ENCODE measurements around the gene CRLF1.

Gene CRLF1

GRCh38 chr19:18566953-18567352 is 39.6 kb downstream of the CRLF1 start:
- DNase-seq (ENCODE audit: low read depth, low spot score): no peak
- H3K27ac ChIP-seq: no peak overlapping the region

DNA sequence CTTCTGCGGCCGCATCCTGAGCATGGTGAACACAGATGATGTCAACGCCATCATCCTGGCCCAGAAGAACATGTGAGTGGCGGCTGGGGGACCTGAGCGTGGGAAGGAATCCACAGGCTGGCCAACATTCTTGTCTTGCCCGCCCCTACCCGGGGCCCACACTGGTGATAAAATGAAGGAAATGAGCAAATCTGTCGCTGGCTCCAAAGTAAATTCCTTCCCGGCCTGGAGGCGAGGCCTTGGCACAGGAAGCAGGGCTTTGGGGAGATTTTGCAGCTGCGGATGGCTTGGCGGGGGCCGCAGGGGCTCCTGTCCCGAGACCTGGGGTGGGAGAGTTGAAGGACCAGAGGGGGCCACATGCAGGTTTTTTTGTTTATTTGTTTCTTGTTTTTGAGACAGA is 44.5 kb downstream of the CRLF1 start:
- H3K27ac ChIP-seq: no peak overlapping the region
- DNase-seq (ENCODE audit: low read depth, low spot score): no peak

DNA sequence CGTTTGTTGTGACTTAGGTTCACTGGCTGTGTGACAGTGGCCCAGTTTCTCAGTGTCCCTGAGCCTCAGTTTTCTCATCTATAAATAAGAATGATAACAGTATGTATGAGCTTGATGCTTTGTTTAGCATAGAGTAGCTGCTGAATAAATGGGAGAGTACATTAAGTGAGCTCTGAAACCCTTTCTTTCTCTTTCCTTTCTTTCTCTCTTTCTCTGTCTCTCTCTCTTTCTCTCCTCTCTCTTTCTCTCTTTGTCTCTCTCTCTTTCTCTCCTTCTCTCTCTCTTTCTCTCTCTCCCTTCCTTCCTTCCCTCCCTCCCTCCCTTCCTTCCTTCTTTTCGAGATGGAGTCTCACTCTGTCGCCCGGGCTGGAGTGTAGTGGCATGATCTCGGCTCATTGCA is 46.9 kb downstream of the CRLF1 start:
- DNase-seq (ENCODE audit: low read depth, low spot score): no peak
- H3K27ac ChIP-seq: no peak overlapping the region

DNA sequence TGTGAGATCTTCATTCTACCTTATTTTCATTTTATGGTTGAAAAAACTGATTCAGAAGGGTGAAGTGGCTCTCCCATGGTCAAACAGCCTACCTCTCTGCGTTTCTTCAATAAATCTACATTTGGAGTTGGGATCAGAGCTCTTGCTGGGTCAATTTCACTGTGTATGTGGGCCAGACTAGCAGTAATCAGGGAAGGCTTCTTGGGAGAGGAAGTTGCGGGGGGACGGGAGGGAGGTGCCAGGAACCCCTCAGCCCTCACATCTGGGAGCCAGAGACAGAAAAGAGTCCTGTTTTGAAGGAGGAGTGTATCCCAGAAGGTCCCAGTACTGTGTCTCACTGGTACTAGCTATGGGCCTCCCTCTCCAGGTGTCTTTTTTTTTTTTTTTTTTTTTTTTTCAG is 48.0 kb downstream of the CRLF1 start:
- no peak for DNase-seq (ENCODE audit: low read depth, low spot score)
- peak overlapping the region; percentile 76 for H3K27ac ChIP-seq

DNA sequence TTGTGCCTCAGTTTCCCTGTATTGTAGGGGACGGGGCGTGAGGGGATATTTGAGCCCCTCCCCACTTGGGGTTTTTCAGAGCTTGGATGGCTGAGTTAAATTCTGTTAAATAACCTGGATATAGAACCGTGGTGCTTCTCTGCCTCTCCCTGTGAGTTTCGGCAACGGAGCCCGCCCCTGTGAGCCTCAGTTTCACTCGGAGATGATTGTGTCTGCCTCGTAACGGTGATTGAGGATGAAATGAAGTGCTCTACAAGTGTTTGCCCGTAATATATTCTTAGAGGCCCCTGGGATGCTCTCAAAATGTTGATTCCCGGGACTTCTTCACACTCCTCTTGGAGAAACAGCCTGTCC is 48.4 kb downstream of the CRLF1 start:
- H3K27ac ChIP-seq: peak overlapping the region; percentile 76
- DNase-seq (ENCODE audit: low read depth, low spot score): no peak

- DNase-seq (ENCODE audit: low read depth, low spot score): peak; percentile 91
- peak within 1 kb of the TSS; percentile 76 for H3K27ac ChIP-seq
Measured at GRCh38 chr19:18557411-18558201, 49.0 kb downstream of the CRLF1 start, which contains the start of gene KXD1. KXD1 (plus strand) TSS chr19:18557870; CDS start chr19:18562057, 4,187 bp downstream.

DNA sequence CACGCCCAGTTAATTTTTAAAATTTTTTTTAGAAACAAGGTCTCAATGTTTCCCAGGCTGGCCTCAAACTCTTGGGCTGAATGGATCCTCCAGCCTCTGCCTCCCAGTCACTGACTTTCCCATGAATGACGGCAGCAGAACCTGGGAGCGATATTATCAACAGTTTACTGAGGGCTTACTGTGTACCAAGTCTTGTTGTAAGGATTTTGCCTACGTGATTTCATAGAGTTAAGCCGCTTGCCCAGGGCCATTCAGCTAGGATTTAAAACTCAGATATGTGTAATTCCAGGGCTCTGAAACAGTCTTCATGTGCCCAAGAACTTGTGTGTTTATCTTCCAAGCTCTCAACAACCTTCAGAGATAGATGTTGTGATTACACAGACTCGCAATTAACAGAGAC is 55.0 kb downstream of the CRLF1 start:
- H3K27ac ChIP-seq: no peak overlapping the region
- DNase-seq (ENCODE audit: low read depth, low spot score): no peak

- DNase-seq (ENCODE audit: low read depth, low spot score): peak; percentile 44
Measured at GRCh38 chr19:18543814-18544475, 62.7 kb downstream of the CRLF1 start.

More at GRCh38 chr19:18543814-18544475, 62.7 kb downstream of the CRLF1 start:
- H3K27ac ChIP-seq: peak overlapping the region; percentile 58

All from epithelial cell of prostate (primary cell).